T follicular helper cell (primary cell): ENCODE results near the gene ZNF423.

ENCODE experiments used
- DNase-seq: peaks from one replicate; pipeline ENCODE4 v3.0.0-alpha.2; 2020; ENCODE audit warnings: low read depth

ZNF423 gene

GRCh38 chr16:49552313-49552928 is 303.5 kb downstream of the ZNF423 start:
- DNase-seq = no peak

DNA sequence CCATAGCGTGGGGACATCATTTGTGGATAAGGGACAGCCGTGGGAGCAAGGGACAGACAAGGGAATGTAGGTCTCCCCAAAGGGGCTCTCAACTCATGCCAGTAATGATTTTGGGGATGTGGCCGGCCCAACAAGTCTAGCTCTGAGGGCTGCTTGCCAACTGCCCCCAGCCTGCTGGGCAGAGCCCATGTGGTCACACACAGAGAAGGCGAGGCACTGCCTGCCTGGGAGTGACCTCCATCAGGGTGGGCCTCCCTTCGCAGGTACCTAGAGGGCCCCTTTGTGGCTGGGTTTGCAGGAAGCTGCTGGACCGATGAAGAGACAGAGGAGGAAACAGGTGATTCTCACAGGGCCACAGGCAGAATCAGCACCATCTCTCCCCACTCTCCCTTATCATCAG is 305.2 kb downstream of the ZNF423 start:
- no peak for DNase-seq

GRCh38 chr16:49550140-49550539 is 305.8 kb downstream of the ZNF423 start:
- DNase-seq = no peak

DNA sequence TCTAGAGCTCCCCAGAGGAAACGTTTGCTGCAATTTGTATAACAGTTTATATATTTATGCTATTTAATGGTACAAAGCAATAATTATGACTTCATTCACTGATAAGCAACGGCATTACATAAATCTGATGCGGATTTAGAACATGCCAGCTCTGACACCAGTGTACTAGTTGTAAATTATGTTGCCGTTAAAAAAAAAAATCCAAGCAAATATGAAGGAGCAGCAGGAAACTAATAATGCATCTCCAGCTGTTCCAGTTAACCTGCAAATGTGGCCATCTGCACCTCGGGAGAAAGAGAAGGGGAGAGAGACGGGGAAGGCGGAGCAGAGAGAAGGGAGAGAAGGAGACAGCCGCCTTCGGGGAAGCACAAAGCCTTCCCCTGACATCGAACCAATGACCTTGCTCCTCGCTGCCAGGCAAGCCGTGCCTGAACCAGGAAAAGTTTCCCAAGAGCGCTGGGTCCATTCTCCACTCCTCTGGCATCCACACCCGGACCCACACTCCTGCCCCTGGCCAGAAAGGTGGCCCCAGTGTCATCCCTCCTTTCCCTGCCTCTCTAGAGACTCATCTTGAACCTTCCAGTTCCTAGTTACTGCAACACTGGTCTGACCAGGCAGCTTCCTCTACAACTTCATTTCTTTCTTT is 307.5 kb downstream of the ZNF423 start:
- DNase-seq = no peak

- DNase-seq = no peak
These were observed 308.5 kb downstream of the ZNF423 start for GRCh38 chr16:49547448-49547847.

DNA sequence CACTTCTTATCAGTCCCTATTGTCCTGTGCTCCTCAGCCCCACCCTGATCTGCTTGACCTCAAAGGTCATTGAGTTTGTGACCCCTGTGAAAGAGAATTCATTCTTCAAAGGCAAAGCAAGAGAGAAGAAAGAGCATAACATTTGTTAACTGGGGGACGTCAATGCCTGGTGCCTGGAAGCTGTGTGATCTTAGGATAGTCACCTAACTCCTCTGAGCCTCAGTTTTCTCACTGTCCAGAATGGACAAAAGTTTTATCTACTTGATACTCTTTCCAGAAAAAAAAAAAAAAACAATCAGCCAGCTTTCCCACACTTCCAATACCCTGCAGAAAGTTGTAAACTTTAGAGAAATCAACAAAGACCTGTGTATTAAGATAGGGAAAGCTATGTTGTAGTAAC is 309.2 kb downstream of the ZNF423 start:
- DNase-seq = no peak

DNA sequence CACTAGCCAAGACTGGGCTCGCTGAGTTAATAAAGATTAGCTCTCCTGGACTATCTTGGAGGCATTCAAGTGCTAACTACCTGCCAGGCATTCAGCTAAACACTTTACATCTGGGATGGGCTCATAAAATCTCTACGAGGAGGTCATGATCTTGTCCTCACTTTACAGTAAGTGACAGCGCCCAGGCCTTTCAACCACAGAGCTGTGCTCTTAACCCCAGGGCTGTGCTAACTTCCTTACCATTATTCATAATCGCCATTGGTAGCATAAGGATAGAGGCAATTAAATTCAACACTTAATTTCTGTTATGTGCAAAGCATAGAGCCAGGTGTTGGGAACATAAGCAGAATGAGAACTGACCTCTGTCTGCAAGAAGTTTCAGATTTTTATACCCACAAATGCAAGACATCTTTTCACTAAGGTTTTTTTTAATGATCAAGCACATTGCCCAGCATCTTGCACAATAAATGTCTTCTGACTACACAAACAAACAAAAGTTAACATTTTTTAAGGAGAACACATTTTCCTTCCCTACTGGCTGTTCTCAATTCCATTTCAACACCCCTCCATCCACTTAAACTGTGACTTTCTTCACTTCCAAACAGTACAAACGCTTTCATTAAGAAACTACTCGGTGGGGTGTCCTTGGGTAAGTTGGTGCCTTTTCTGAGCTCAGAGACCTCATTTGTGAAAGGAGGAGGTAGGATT is 310.0 kb downstream of the ZNF423 start:
- DNase-seq = no peak

- no peak for DNase-seq
These were observed 310.7 kb downstream of the ZNF423 start for GRCh38 chr16:49545243-49545642.

DNA sequence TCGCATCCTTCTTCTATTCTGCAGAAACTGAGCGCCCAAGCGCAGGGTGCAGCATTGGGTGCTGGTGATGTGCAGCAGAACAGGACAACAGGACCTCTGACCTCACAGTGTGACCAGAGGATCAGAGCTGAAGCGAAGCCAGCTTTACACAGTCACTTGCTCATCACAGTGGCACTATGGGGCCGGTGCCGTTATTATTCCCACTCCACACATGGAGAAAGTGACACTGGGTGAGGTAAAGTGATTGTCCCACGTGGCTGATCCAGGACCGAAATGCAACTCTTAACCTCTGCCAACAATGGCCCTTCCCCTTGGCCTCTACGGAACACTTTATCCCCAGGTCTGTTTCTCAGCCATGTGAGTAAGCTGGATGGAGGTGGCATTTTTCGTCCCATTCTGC is 311.1 kb downstream of the ZNF423 start:
- no peak for DNase-seq

GRCh38 chr16:49543631-49543946 is 312.3 kb downstream of the ZNF423 start:
- no peak for DNase-seq

DNA sequence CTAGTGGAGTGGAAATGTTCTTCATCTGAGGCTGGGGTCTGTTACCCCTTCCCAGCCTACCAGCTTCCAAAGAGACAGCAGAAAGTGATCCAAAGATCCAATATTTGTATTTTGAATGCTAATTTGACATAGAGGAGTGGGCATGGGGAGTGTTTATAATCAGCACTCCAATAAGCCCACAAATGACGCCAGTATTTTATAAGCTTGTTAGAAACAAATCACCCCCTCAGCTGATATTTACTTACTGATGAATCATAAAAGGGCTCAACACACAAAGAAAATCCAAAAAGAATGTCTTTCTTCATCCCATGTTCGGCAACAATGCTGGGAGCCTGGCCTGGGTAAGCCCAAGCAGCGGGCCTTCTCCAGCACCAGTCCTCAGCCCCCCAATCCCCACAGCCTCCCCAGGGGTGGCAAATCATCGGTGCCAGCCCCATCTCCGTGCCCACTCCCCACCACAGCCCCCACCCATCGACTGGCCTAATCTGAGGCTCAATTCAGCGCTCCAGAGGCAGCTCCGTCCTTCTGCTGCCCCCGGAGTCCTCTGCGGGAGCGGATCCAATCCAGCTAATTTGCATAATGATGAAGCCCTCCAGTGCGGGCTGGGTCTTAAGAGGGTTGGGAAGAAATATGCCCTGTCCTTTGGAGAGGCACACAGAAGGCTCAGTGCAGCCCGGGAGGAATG is 312.8 kb downstream of the ZNF423 start:
- DNase-seq = no peak

DNA sequence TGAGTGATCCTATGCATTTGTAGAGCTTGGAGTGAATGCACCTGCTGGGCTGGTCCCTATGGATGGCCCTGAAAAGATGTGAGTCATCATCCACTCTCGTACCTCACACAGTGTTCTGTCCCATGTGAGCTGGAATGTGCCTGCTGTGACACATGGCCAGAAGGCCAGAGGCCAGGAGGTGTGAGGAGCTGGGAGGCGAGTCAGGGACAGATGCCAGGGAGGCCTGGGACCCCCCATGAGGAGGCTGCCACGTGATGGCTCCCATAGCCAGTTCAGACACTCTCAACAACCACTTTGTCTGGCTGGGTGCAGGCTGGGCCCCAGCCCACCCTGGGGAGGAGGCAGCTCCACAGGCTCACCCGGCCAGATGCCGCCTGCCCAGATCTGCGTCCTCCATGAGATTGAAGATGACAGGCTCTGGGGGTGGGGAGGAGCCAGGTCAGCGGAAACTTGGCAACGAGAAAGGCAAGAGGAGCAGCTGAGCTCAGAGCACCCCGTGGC is 313.5 kb downstream of the ZNF423 start:
- DNase-seq = no peak

DNA sequence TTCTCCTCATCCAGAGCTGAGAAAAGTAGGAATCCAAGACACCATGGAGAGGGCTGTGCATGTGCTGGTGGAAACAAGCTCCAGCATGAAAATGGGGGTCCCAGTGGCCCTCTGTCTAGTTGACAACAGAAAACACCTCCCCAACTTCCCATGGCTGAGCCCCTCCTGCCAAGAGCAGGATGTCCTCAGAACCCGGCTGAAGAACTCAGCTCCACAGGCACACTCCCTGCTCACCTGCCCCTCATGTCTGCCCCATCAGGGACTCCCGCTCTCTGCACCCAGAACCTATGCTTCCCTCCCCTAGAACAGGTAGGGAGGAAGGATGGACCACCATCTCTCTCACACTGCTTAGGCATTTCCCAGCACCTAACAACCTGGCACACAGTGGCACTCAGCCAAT is 315.1 kb downstream of the ZNF423 start:
- DNase-seq = no peak

DNA sequence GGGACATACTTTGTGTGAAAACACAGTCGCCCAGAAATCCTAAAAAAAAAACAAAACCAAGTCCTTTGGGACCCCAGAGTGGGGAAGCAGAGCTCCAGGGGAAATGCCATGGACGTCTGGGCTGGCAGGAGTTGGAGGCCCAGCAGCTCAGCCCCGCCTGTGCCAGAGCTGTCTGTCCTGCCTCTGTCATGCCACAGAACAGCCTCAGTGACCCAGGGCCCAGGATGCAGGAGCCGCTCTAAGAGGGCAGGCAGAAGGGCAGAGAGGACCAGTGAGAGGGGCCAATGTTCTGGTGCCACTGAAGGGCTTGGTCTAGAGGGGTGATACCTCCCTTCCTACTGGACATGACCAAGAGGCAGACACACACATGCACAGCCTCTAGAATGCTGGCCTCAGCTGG is 316.2 kb downstream of the ZNF423 start:
- no peak for DNase-seq

GRCh38 chr16:49537924-49538459 is 317.9 kb downstream of the ZNF423 start:
- DNase-seq = no peak

- no peak for DNase-seq
These were observed 320.9 kb downstream of the ZNF423 start for GRCh38 chr16:49534901-49535610.

GRCh38 chr16:49533422-49533821 is 322.5 kb downstream of the ZNF423 start:
- no peak for DNase-seq

GRCh38 chr16:49532873-49533272 is 323.0 kb downstream of the ZNF423 start:
- no peak for DNase-seq

DNA sequence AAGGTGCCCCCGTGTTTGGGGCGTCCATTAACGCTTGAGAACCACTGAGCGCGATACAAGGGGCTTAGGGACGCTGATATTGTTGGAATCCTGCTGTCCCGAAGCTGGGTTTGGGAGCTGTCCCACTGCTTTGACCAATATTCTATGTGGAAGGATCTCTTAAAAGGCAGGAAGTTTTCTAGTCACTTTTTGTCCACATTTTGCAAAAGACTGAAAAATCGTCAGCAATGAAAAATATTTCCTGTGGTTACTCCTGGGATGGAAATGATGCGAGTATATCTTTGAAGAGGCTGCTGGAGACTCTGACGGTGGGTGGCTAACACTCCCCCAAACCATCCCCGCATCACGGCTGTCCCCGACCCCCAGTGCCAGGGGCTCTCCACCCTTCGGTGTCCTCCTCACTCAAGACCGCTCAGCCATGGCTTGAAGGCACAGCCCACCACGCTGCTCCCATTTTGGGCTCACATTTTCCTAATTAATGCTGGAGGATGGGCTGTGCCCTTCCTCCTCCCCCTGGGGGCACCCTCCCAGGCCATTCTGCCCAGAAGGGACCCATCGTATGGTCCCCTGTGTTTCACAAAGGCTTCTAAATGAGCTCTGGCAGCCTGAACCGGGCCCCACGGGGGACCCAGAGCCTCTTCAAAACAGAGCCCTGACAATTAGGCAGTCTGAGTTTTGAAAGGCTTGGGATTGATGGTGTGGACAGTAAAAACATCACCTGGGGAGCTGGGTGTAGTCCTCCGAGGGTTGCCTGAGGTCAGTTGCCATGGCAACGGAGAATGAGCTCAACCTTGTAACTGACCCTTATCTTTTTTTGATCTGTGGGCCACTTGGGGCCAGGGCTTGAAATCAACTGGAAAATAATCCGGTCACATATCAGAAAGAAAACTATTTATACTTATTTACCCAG is 323.7 kb downstream of the ZNF423 start:
- DNase-seq = no peak

- DNase-seq = no peak
These were observed 324.5 kb downstream of the ZNF423 start for GRCh38 chr16:49531425-49531824.
